BLaER1 treated with 17β-estradiol and CSF1 and Interleukin-3, amounts not matched to agents 10 nM and 100 nM (cell line): ENCODE results near the gene RAB15.
A peak's percentile ranks its signal among the peaks of the same experiment; 100 is the strongest.

Source experiments
- H3K27ac ChIP-seq, 11 experiments: shearing (Covaris generic); formaldehyde crosslinking; 2 replicates each; pipeline ENCODE4 v1.8.1; 2022
- H3K27me3 ChIP-seq, 11 experiments: shearing (Covaris generic); formaldehyde crosslinking; 2 replicates each; pipeline ENCODE4 v1.8.1; 2022
- H3K36me3 ChIP-seq, 11 experiments: shearing (Covaris generic); formaldehyde crosslinking; 2 replicates each; pipeline ENCODE4 v1.8.1; 2022
- H3K4me1 ChIP-seq, 10 experiments: shearing (Covaris generic); formaldehyde crosslinking; 2 replicates each; pipeline ENCODE4 v1.8.1; 2022
- H3K4me2 ChIP-seq, 11 experiments: shearing (Covaris generic); formaldehyde crosslinking; 2 replicates each; pipeline ENCODE4 v1.8.1; 2022
- H3K4me3 ChIP-seq, 10 experiments: shearing (Covaris generic); formaldehyde crosslinking; 2 replicates each; pipeline ENCODE4 v1.8.1; 2022
- H3K9ac ChIP-seq, 11 experiments: shearing (Covaris generic); formaldehyde crosslinking; 2 replicates each; pipeline ENCODE4 v1.8.1; 2022
- H3K9me3 ChIP-seq, 11 experiments: shearing (Covaris generic); formaldehyde crosslinking; replicated peaks in 1 of 11; 2 replicates each; pipeline ENCODE4 v1.8.1; 2022
- H4K20me1 ChIP-seq, 11 experiments: shearing (Covaris generic); formaldehyde crosslinking; 2 replicates each; pipeline ENCODE4 v1.8.1; 2022
- Cebpa-rat ChIP-seq, 11 experiments: shearing (Covaris generic); IDR thresholded peaks; 2 replicates each; pipeline ENCODE4 v1.8.1; 2022

The RAB15 gene

GRCh38 chr14:64971943-64972791 is at the start of gene RAB15:
Gene RAB15, minus strand, starts transcription at chr14:64972336. Its CDS starts 260 bp downstream, at chr14:64972076.
- peak within 1 kb of the TSS; percentile 73 to 88 (median 83) for H3K9ac ChIP-seq
- peaks cover 0 to 20% (median 10%) of the 10 kb centered on the region in 11 experiments; a peak in 8 of 22 replicates for H4K20me1 ChIP-seq
- no peaks in the 10 kb centered on the region for H3K36me3 ChIP-seq
- H3K27me3 ChIP-seq, result 0 out of 22 replicates have a peak, but pooled peaks cover 0 to 8% (median 0%) of the 10 kb centered on the region in 11 experiments
- peak within 1 kb of the TSS in 10 of 11 experiments; percentile 56 to 76 (median 72); a peak in 20 of 22 replicates for H3K27ac ChIP-seq
- TF ChIP-seq Cebpa-rat (IDR thresholded peaks at IDR 0.05), result no peak
- H3K9me3 ChIP-seq, result no peaks in the 10 kb centered on the region
- H3K4me1 ChIP-seq, result peaks cover 12 to 50% (median 43%) of the 10 kb centered on the region in 10 experiments; a peak in 19 of 20 replicates
- peak within 1 kb of the TSS; percentile 82 to 98 (median 97) for H3K4me2 ChIP-seq
- peak within 1 kb of the TSS; percentile 56 to 85 (median 78) for H3K4me3 ChIP-seq

- peaks cover 22 to 69% (median 33%) of the 10 kb centered on the region in 11 experiments for H3K36me3 ChIP-seq
- peaks cover 0 to 14% (median 0%) of the 10 kb centered on the region in 10 experiments; a peak in 5 of 20 replicates for H3K4me1 ChIP-seq
- H3K9ac ChIP-seq, result no peak overlapping the region
- no peaks in the 10 kb centered on the region for H4K20me1 ChIP-seq
- no peak overlapping the region for H3K27ac ChIP-seq
- TF ChIP-seq Cebpa-rat (IDR thresholded peaks at IDR 0.05), result no peak
- no peak overlapping the region for H3K4me3 ChIP-seq
- no peaks in the 10 kb centered on the region for H3K27me3 ChIP-seq
- H3K9me3 ChIP-seq, result no peaks in the 10 kb centered on the region
- H3K4me2 ChIP-seq, result no peak overlapping the region
Measured at GRCh38 chr14:65019944-65020566, 47.9 kb upstream of the RAB15 start.

GRCh38 chr14:65016471-65016870 is 44.3 kb upstream of the RAB15 start:
- 0 out of 22 replicates have a peak overlapping the region, but pooled peaks of 1 of the 11 experiments have one; percentile 17 for H3K9ac ChIP-seq

GRCh38 chr14:65015391-65015790 is 43.3 kb upstream of the RAB15 start:
- H3K27me3 ChIP-seq, result no peaks in the 10 kb centered on the region
- peak overlapping the region in 1 of 11 experiments; percentile 17; a peak in 1 of 22 replicates for H3K9ac ChIP-seq
- H3K27ac ChIP-seq, result 0 out of 22 replicates have a peak overlapping the region, but pooled peaks of 1 of the 11 experiments have one; percentile 16
- TF ChIP-seq Cebpa-rat (IDR thresholded peaks at IDR 0.05), result no peak
- peaks cover 51 to 84% (median 70%) of the 10 kb centered on the region in 11 experiments for H3K36me3 ChIP-seq
- H3K4me3 ChIP-seq, result no peak overlapping the region
- H3K9me3 ChIP-seq, result no peaks in the 10 kb centered on the region
- H3K4me1 ChIP-seq, result peaks cover 0 to 20% (median 7%) of the 10 kb centered on the region in 10 experiments; a peak in 12 of 20 replicates
- no peaks in the 10 kb centered on the region for H4K20me1 ChIP-seq
- no peak overlapping the region for H3K4me2 ChIP-seq

More at GRCh38 chr14:65016471-65016870, 44.3 kb upstream of the RAB15 start:
- Histone ChIP-seq H3K4me1 (peaks cover 0 to 20% (median 7%) of the 10 kb centered on the region in 10 experiments; a peak in 12 of 20 replicates), H3K4me3 (no peak overlapping the region), H3K27ac (no peak overlapping the region), H3K36me3 (peaks cover 50 to 82% (median 67%) of the 10 kb centered on the region in 11 experiments), H3K27me3 (no peaks in the 10 kb centered on the region), H4K20me1 (no peaks in the 10 kb centered on the region), H3K4me2 (no peak overlapping the region), H3K9me3 (no peaks in the 10 kb centered on the region)
- TF ChIP-seq Cebpa-rat (IDR thresholded peaks at IDR 0.05), result no peak

DNA sequence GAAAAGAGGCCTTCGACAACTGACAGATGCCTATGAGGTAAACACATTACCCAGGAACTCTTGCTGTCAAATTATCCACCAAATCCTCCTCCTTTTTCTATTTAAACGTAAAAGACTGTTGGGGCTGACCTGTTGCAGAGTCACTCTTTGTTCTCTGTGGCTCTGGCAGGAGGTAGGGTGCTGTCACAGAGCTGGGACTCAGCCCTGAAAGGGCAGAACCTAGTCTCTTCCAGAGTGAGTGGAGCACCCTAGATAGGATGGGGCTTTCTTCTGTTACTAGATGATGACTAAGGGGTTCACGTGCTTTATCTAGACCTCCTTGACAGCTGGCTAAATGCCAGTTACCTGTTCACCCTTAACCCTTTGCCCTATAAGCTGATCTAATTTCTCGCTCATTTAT is 40.2 kb upstream of the RAB15 start:
- H3K36me3 ChIP-seq, result peaks cover 55 to 99% (median 83%) of the 10 kb centered on the region in 11 experiments
- H3K4me3 ChIP-seq, result no peak overlapping the region
- H3K9ac ChIP-seq, result no peak overlapping the region
- H3K4me1 ChIP-seq, result peaks cover 0 to 13% (median 7%) of the 10 kb centered on the region in 10 experiments; a peak in 12 of 20 replicates
- H3K4me2 ChIP-seq, result 0 out of 22 replicates have a peak overlapping the region, but pooled peaks of 1 of the 11 experiments have one; percentile 28
- no peak for TF ChIP-seq Cebpa-rat (IDR thresholded peaks at IDR 0.05)
- no peak overlapping the region for H3K27ac ChIP-seq
- no peaks in the 10 kb centered on the region for H4K20me1 ChIP-seq
- no peaks in the 10 kb centered on the region for H3K27me3 ChIP-seq
- no peaks in the 10 kb centered on the region for H3K9me3 ChIP-seq

- Histone ChIP-seq H3K9me3 (no peaks in the 10 kb centered on the region), H4K20me1 (no peaks in the 10 kb centered on the region), H3K4me1 (peaks cover 0 to 13% (median 8%) of the 10 kb centered on the region in 10 experiments; a peak in 15 of 20 replicates), H3K4me2 (no peak overlapping the region), H3K36me3 (peaks cover 47 to 96% (median 78%) of the 10 kb centered on the region in 11 experiments), H3K27ac (no peak overlapping the region), H3K4me3 (no peak overlapping the region), H3K9ac (no peak overlapping the region), H3K27me3 (no peaks in the 10 kb centered on the region)
- no peak for TF ChIP-seq Cebpa-rat (IDR thresholded peaks at IDR 0.05)
Measured at GRCh38 chr14:65011538-65011937, 39.4 kb upstream of the RAB15 start.

DNA sequence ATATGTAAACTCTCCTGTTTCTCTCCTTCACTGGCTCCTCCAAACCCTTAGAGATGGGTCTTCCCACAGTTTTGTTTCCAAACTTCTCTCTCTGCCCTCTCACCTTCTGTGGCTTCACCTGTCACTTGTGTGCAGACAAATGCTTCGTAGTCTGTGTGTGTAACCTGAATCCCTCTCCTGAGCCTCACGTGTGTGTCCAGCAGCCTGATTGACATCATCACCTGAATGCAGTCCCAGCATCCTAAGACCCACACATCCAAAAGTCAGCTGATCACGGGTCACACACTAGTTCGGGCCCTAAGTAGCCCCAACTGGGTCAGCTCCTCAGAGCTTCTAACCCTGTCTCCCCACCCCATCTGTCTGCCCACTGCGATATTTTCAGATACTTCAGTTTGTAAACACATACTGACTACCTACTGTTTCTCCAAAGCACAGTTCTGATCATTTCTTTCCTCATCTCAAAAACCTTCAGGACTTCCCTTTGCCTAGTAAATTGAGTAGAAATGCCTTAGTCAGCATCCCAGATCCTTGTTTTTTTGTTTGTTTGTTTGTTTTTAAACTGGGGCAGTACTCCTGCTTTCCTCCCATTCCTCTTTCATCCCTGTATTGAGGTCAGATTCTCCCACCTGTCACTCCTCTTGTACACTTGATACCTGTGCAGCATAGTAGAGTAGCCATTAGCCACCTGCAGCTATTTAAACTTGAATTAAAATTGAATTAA is 38.2 kb upstream of the RAB15 start:
- peaks cover 0 to 13% (median 8%) of the 10 kb centered on the region in 10 experiments; a peak in 15 of 20 replicates for H3K4me1 ChIP-seq
- TF ChIP-seq Cebpa-rat (IDR thresholded peaks at IDR 0.05), result no peak

GRCh38 chr14:65007202-65007601 is 35.1 kb upstream of the RAB15 start:
- H3K9me3 ChIP-seq, result no peaks in the 10 kb centered on the region
- H3K27ac ChIP-seq, result no peak overlapping the region
- H3K9ac ChIP-seq, result no peak overlapping the region
- no peaks in the 10 kb centered on the region for H4K20me1 ChIP-seq
- no peak overlapping the region for H3K4me2 ChIP-seq
- no peak overlapping the region for H3K4me3 ChIP-seq
- peaks cover 0 to 20% (median 9%) of the 10 kb centered on the region in 10 experiments; a peak in 12 of 20 replicates for H3K4me1 ChIP-seq
- H3K36me3 ChIP-seq, result peaks cover 25 to 72% (median 53%) of the 10 kb centered on the region in 11 experiments
- H3K27me3 ChIP-seq, result no peaks in the 10 kb centered on the region
- no peak for TF ChIP-seq Cebpa-rat (IDR thresholded peaks at IDR 0.05)

More for the DNA sequence above, 38.2 kb upstream of the RAB15 start:
- Histone ChIP-seq H4K20me1 (no peaks in the 10 kb centered on the region), H3K27ac (no peak overlapping the region), H3K27me3 (no peaks in the 10 kb centered on the region), H3K9ac (no peak overlapping the region), H3K36me3 (peaks cover 36 to 95% (median 75%) of the 10 kb centered on the region in 11 experiments), H3K4me3 (no peak overlapping the region), H3K9me3 (no peaks in the 10 kb centered on the region), H3K4me2 (no peak overlapping the region)
